NT2/D1 (cell line): ENCODE measurements around the gene NFIX.

Experiments
- DNase-seq: peaks from one replicate; pipeline ENCODE4 v3.0.0-alpha.2; 2011; ENCODE audit warnings: low read depth, low spot score
- H3K27me3 ChIP-seq: 2 replicates; pipeline ENCODE4 v1.6.0; 2011; ENCODE audit warnings: mild to moderate bottlenecking; ENCODE audit not compliant: insufficient read length, insufficient read depth
- H3K36me3 ChIP-seq: 2 replicates; pipeline ENCODE4 v1.6.1; 2011; ENCODE audit warnings: mild to moderate bottlenecking, low read length, mixed read lengths; ENCODE audit not compliant: insufficient read depth, insufficient read length
- H3K4me1 ChIP-seq: 2 replicates; pipeline ENCODE4 v1.5.1; 2011; ENCODE audit not compliant: insufficient read depth, insufficient read length
- H3K4me3 ChIP-seq: 2 replicates; pipeline ENCODE4 v1.5.1; 2011; ENCODE audit warnings: low read depth; ENCODE audit not compliant: insufficient read length
- H3K9ac ChIP-seq: 2 replicates; pipeline ENCODE4 v1.6.0; 2011; ENCODE audit warnings: low read depth; ENCODE audit not compliant: insufficient read length
- H3K9me3 ChIP-seq: 2 replicates; pipeline ENCODE4 v1.5.1; 2011; ENCODE audit warnings: mild to moderate bottlenecking, low read length; ENCODE audit not compliant: insufficient read depth
- SUZ12 ChIP-seq: IDR thresholded peaks from 2 replicates; pipeline ENCODE4 v1.6.1; 2011; ENCODE audit not compliant: insufficient read length, insufficient read depth; ENCODE audit errors: extremely low read depth
- YY1 ChIP-seq: IDR thresholded peaks from 2 replicates; pipeline ENCODE4 v1.6.1; 2011; ENCODE audit not compliant: insufficient read length, insufficient read depth
- ZNF274 ChIP-seq: IDR thresholded peaks from 2 replicates; pipeline ENCODE4 v1.6.1; 2011; ENCODE audit warnings: mild to moderate bottlenecking, low read depth, low read length

The NFIX gene

GRCh38 chr19:13092606-13093235, 97.4 kb downstream of the NFIX start:
- Histone ChIP-seq H3K9ac (peak overlapping the region; percentile 56), H3K4me1 (peaks cover 27% of the 10 kb centered on the region), H3K27me3 (peaks cover 35% of the 10 kb centered on the region), H3K9me3 (no peaks in the 10 kb centered on the region), H3K36me3 (no peaks in the 10 kb centered on the region), H3K4me3 (no peak overlapping the region)
- TF ChIP-seq SUZ12 (no peak), ZNF274 (no peak), YY1 (no peak)
- DNase-seq, result no peak

GRCh38 chr19:13093407-13094105, 98.3 kb downstream of the NFIX start:
- Histone ChIP-seq H3K9ac (peak overlapping the region; percentile 65), H3K36me3 (no peaks in the 10 kb centered on the region), H3K4me1 (peaks cover 27% of the 10 kb centered on the region), H3K9me3 (no peaks in the 10 kb centered on the region), H3K4me3 (no peak overlapping the region), H3K27me3 (peaks cover 36% of the 10 kb centered on the region)
- TF ChIP-seq ZNF274 (no peak), YY1 (no peak), SUZ12 (no peak)
- peak; percentile 81 for DNase-seq

GRCh38 chr19:13094106-13094504, 98.8 kb downstream of the NFIX start:
- Histone ChIP-seq H3K36me3 (no peaks in the 10 kb centered on the region), H3K9ac (peak overlapping the region; percentile 42), H3K4me3 (no peak overlapping the region), H3K27me3 (peaks cover 41% of the 10 kb centered on the region), H3K4me1 (peaks cover 29% of the 10 kb centered on the region), H3K9me3 (no peaks in the 10 kb centered on the region)
- no peak for TF ChIP-seq ZNF274
- TF ChIP-seq SUZ12, result no peak
- no peak for TF ChIP-seq YY1
- DNase-seq, result no peak

GRCh38 chr19:13094771-13095392, 99.6 kb downstream of the NFIX start:
- Histone ChIP-seq H3K4me3 (peak overlapping the region; percentile 24), H3K27me3 (peaks cover 43% of the 10 kb centered on the region)
- no peak for TF ChIP-seq YY1
- TF ChIP-seq ZNF274, result no peak
- no peak for TF ChIP-seq SUZ12

GRCh38 chr19:13095393-13095784, 100.1 kb downstream of the NFIX start:
- DNase-seq, result no peak
- peaks cover 42% of the 10 kb centered on the region for H3K27me3 ChIP-seq
- TF ChIP-seq ZNF274 (no peak), SUZ12 (no peak), YY1 (no peak)
- peak overlapping the region; percentile 24 for H3K4me3 ChIP-seq
- H3K36me3 ChIP-seq, result no peaks in the 10 kb centered on the region
- no peaks in the 10 kb centered on the region for H3K9me3 ChIP-seq
- H3K4me1 ChIP-seq, result peaks cover 29% of the 10 kb centered on the region
- peak overlapping the region; percentile 64 for H3K9ac ChIP-seq

More at GRCh38 chr19:13094771-13095392, 99.6 kb downstream of the NFIX start:
- no peak for DNase-seq
- Histone ChIP-seq H3K9me3 (no peaks in the 10 kb centered on the region), H3K4me1 (peaks cover 29% of the 10 kb centered on the region), H3K36me3 (no peaks in the 10 kb centered on the region), H3K9ac (peak overlapping the region; percentile 64)

- H3K4me3 ChIP-seq, result peak overlapping the region; percentile 24
- TF ChIP-seq SUZ12, result no peak
- TF ChIP-seq ZNF274, result no peak
- TF ChIP-seq YY1, result no peak
- H3K9me3 ChIP-seq, result no peaks in the 10 kb centered on the region
- peaks cover 42% of the 10 kb centered on the region for H3K27me3 ChIP-seq
- no peaks in the 10 kb centered on the region for H3K36me3 ChIP-seq
- peaks cover 27% of the 10 kb centered on the region for H3K4me1 ChIP-seq
- DNase-seq, result no peak
- H3K9ac ChIP-seq, result peak overlapping the region; percentile 65
These were observed 101.0 kb downstream of the NFIX start for GRCh38 chr19:13095934-13096927.

GRCh38 chr19:13097033-13097462, 101.8 kb downstream of the NFIX start:
- H3K4me3 ChIP-seq, result no peak overlapping the region
- H3K9me3 ChIP-seq, result no peaks in the 10 kb centered on the region
- no peak for DNase-seq
- no peaks in the 10 kb centered on the region for H3K36me3 ChIP-seq
- H3K9ac ChIP-seq, result no peak overlapping the region
- no peak for TF ChIP-seq YY1
- TF ChIP-seq ZNF274, result no peak
- no peak for TF ChIP-seq SUZ12
- H3K27me3 ChIP-seq, result peaks cover 41% of the 10 kb centered on the region
- peaks cover 19% of the 10 kb centered on the region for H3K4me1 ChIP-seq
